Activated CD8-positive, alpha-beta T cell treated with anti-CD3 and anti-CD28 coated beads for 36 hours (primary cell): ENCODE results near the gene TSPAN32. TPM values are rescaled to one million over a fixed set of nuclear protein-coding genes. Genes with fewer than 3 reads are reported as not detected.

Experiments
- ATAC-seq: fragments of 200-7000 bp; cut with Tn5 transposase; one replicate; pipeline ENCODE4 v1.10.0; 2021; ENCODE audit warnings: mild to moderate bottlenecking, moderate library complexity
- CTCF ChIA-PET: fragments of 350-600 bp; sonication (Branson Sonifier 250); formaldehyde crosslinking; loops from one replicate; lab custom pipeline; 2021; ENCODE audit warnings: antibody characterized with exemption; lab: Charles Lee
- POLR2A ChIA-PET: fragments of 350-600 bp; sonication (Branson Sonifier 250); formaldehyde crosslinking; loops from one replicate; lab custom pipeline; 2021; ENCODE audit warnings: antibody characterized with exemption; lab: Charles Lee
- DNase-seq: peaks from one replicate; pipeline ENCODE4 v3.0.0-alpha.2; 2020
- H3K27ac Mint-ChIP-seq: one replicate; pipeline ENCODE4 v1.8.0; 2021; ENCODE audit warnings: mild to moderate bottlenecking, mixed read lengths
- H3K27me3 Mint-ChIP-seq: one replicate; pipeline ENCODE4 v1.8.0; 2021; ENCODE audit warnings: mixed read lengths
- H3K36me3 Mint-ChIP-seq: one replicate; pipeline ENCODE4 v1.8.0; 2021; ENCODE audit warnings: low read depth, mixed read lengths
- H3K4me1 Mint-ChIP-seq: one replicate; pipeline ENCODE4 v1.8.0; 2021; ENCODE audit warnings: low read depth, mixed read lengths
- H3K4me3 Mint-ChIP-seq: one replicate; pipeline ENCODE4 v1.8.0; 2021; ENCODE audit warnings: mild to moderate bottlenecking, moderate library complexity, mixed read lengths
- H3K9me3 Mint-ChIP-seq: one replicate; pipeline ENCODE4 v1.8.0; 2021; ENCODE audit warnings: mixed read lengths
- CTCF ChIP-seq: fragments of 200-600 bp; IDR thresholded peaks from one replicate; pipeline ENCODE4 v1.8.0; 2022; ENCODE audit warnings: antibody characterized with exemption, mild to moderate bottlenecking
- intact Hi-C: fragments of 100-400 bp; cut with micrococcal nuclease; formaldehyde crosslinking; loops from one replicate; pipeline ENCODE4 v1.10.0; 2022
- total RNA-seq, 2 experiments: library from RNA; stranded (reverse); gene quantifications; one replicate each; pipeline ENCODE4 v1.2.3, GENCODE V29; 2021

Gene TSPAN32
- total RNA-seq, 2 experiments from 2014 or later, result 3.1 to 4.9 TPM

GRCh38 chr11:2307501-2308331 lies 5.9 kb downstream of the TSPAN32 start:
- ATAC-seq (no peak), DNase-seq (no peak)
- ChIA-PET POLR2A (interaction anchor here (1.9 kb wide), 1 partner anchor 225 kb away, joined by 4 read pairs; no protein-coding TSS in a partner anchor), CTCF (interaction anchor here (1.4 to 13.9 kb wide), 5 partner anchors 109 to 225 kb away, joined by 5 to 381 read pairs (median 25); no protein-coding TSS in a partner anchor)
- no peak overlapping the region for H3K27ac Mint-ChIP-seq
- no peaks in the 10 kb centered on the region for H3K9me3 Mint-ChIP-seq
- intact Hi-C loops, result loop anchor here (5.0 to 10.0 kb wide), 2 partner anchors 95 to 587 kb away; partner anchors contain the start of gene TSSC4
- no peak for TF ChIP-seq CTCF
- no peak overlapping the region for H3K4me3 Mint-ChIP-seq
- no peaks in the 10 kb centered on the region for H3K36me3 Mint-ChIP-seq
- H3K27me3 Mint-ChIP-seq, result no peaks in the 10 kb centered on the region
- H3K4me1 Mint-ChIP-seq, result peaks cover 45% of the 10 kb centered on the region

- H3K9me3 Mint-ChIP-seq, result no peaks in the 10 kb centered on the region
- intact Hi-C loops, result loop anchor here (5.0 to 10.0 kb wide), 2 partner anchors 94 to 586 kb away; partner anchors contain the start of gene TSSC4
- DNase-seq (no peak), ATAC-seq (no peak)
- no peak for TF ChIP-seq CTCF
- no peak overlapping the region for H3K27ac Mint-ChIP-seq
- POLR2A ChIA-PET, result no interaction called here
- no peaks in the 10 kb centered on the region for H3K27me3 Mint-ChIP-seq
- no peak overlapping the region for H3K4me3 Mint-ChIP-seq
- CTCF ChIA-PET, result interaction anchor here (13.9 kb wide), 1 partner anchor 113 kb away, joined by 381 read pairs; no protein-coding TSS in a partner anchor
- H3K4me1 Mint-ChIP-seq, result peaks cover 38% of the 10 kb centered on the region
- H3K36me3 Mint-ChIP-seq, result no peaks in the 10 kb centered on the region
These were observed 6.9 kb downstream of the TSPAN32 start for GRCh38 chr11:2308713-2309112.

- POLR2A ChIA-PET, result no interaction called here
- Mint-ChIP-seq H3K4me1 (peaks cover 31% of the 10 kb centered on the region), H3K27me3 (no peaks in the 10 kb centered on the region), H3K4me3 (no peak overlapping the region), H3K36me3 (no peaks in the 10 kb centered on the region), H3K27ac (no peak overlapping the region), H3K9me3 (no peaks in the 10 kb centered on the region)
- CTCF ChIA-PET, result interaction anchor here (1.4 to 13.9 kb wide), 3 partner anchors 8 to 113 kb away, joined by 4 to 381 read pairs (median 5); partner anchors contain the start of genes C11orf21 and TSPAN32
- DNase-seq, result no peak
- no peak for ATAC-seq
- intact Hi-C loops, result loop anchor here (5.0 to 10.0 kb wide), 2 partner anchors 93 to 585 kb away; partner anchors contain the start of gene TSSC4
- no peak for TF ChIP-seq CTCF
These were observed 7.6 kb downstream of the TSPAN32 start for GRCh38 chr11:2309251-2310072.

GRCh38 chr11:2310073-2310785 lies 8.4 kb downstream of the TSPAN32 start:
- H3K36me3 Mint-ChIP-seq, result no peaks in the 10 kb centered on the region
- H3K4me1 Mint-ChIP-seq, result peaks cover 29% of the 10 kb centered on the region
- no peaks in the 10 kb centered on the region for H3K27me3 Mint-ChIP-seq
- ATAC-seq (no peak), DNase-seq (no peak)
- POLR2A ChIA-PET, result no interaction called here
- CTCF ChIA-PET, result interaction anchor here (1.0 to 13.9 kb wide), 4 partner anchors 9 to 116 kb away, joined by 3 to 381 read pairs (median 4); partner anchors contain the start of genes C11orf21 and TSPAN32
- H3K9me3 Mint-ChIP-seq, result no peaks in the 10 kb centered on the region
- H3K4me3 Mint-ChIP-seq, result no peak overlapping the region
- no peak for TF ChIP-seq CTCF
- no peak overlapping the region for H3K27ac Mint-ChIP-seq
- intact Hi-C loops, result no loop called here
